HEK293 (cell line): ENCODE measurements around the gene CD300E.

Experiments
- GFI1B ChIP-seq: fragments of 450-650 bp; formaldehyde crosslinking; IDR thresholded peaks from 2 replicates; pipeline ENCODE4 v1.5.1; 2016; ENCODE audit warnings: missing biosample characterization, missing genetic modification characterization
- ZNF155 ChIP-seq: fragments of 450-650 bp; formaldehyde crosslinking; IDR thresholded peaks from 2 replicates; pipeline ENCODE4 v1.5.1; 2016; ENCODE audit warnings: missing biosample characterization, missing genetic modification characterization
- ZNF24 ChIP-seq: fragments of 450-650 bp; formaldehyde crosslinking; IDR thresholded peaks from 2 replicates; pipeline ENCODE4 v1.5.1; 2016; ENCODE audit warnings: missing biosample characterization, missing genetic modification characterization
- ZNF311 ChIP-seq: fragments of 450-650 bp; formaldehyde crosslinking; IDR thresholded peaks from 2 replicates; pipeline ENCODE4 v1.5.1; 2017; ENCODE audit warnings: missing biosample characterization, missing genetic modification characterization, borderline replicate concordance
- ZNF423 ChIP-seq: fragments of 450-650 bp; formaldehyde crosslinking; IDR thresholded peaks from 2 replicates; pipeline ENCODE4 v1.5.1; 2016; ENCODE audit warnings: missing biosample characterization, missing genetic modification characterization
- ZNF549 ChIP-seq: fragments of 450-650 bp; IDR thresholded peaks from 2 replicates; pipeline ENCODE4 v1.5.1; 2018; ENCODE audit warnings: missing biosample characterization, missing genetic modification characterization, mild to moderate bottlenecking, inconsistent platforms, moderate library complexity
- ZNF707 ChIP-seq: fragments of 450-650 bp; formaldehyde crosslinking; IDR thresholded peaks from 2 replicates; pipeline ENCODE4 v1.5.1; 2016; ENCODE audit warnings: missing biosample characterization, missing genetic modification characterization
- TF ChIP-seq, protein P1 (sequence below): fragments of 450-650 bp; formaldehyde crosslinking; IDR thresholded peaks from 2 replicates; pipeline ENCODE4 v1.5.1; 2016; ENCODE audit warnings: missing biosample characterization, missing genetic modification characterization

DNA sequence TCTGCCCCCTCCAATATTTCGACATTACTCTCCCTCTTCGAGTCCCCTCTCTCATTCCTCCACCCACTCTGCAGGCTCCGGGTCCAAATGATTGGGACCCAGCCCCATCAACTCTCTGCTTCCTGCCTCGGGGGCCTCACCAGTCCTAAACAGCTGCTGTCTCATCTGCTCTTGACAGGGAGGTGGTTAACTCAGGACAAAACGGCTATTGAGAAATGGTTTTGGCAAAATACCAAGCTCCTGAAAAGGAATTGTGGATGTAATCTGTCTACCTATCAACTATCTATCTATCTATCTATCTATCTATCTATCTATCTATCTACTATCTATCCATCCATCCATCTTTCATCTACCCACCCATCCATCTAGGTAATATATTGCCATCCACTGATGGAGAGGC lies 58.4 kb downstream of the CD300E start:
- TF ChIP-seq ZNF24 (tag by site-specific recombination), result no peak
- no peak for TF ChIP-seq ZNF155 (tag by site-specific recombination)
- no peak for TF ChIP-seq ZNF311 (tag by site-specific recombination)
- no peak for TF ChIP-seq ZNF423 (tag by site-specific recombination)
- TF ChIP-seq ZNF549, result no peak
- TF ChIP-seq ZNF707 (tag by site-specific recombination), result no peak
- TF ChIP-seq GFI1B (tag by site-specific recombination), result no peak
- TF ChIP-seq, protein P1, sequence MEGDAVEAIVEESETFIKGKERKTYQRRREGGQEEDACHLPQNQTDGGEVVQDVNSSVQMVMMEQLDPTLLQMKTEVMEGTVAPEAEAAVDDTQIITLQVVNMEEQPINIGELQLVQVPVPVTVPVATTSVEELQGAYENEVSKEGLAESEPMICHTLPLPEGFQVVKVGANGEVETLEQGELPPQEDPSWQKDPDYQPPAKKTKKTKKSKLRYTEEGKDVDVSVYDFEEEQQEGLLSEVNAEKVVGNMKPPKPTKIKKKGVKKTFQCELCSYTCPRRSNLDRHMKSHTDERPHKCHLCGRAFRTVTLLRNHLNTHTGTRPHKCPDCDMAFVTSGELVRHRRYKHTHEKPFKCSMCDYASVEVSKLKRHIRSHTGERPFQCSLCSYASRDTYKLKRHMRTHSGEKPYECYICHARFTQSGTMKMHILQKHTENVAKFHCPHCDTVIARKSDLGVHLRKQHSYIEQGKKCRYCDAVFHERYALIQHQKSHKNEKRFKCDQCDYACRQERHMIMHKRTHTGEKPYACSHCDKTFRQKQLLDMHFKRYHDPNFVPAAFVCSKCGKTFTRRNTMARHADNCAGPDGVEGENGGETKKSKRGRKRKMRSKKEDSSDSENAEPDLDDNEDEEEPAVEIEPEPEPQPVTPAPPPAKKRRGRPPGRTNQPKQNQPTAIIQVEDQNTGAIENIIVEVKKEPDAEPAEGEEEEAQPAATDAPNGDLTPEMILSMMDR (tag by site-specific recombination), result no peak
